D341Med (cell line): ENCODE results near the gene HMGN2.
A peak's percentile ranks its signal among the peaks of the same experiment; 100 is the strongest.

Source experiments
- DNase-seq: peaks from one replicate; pipeline ENCODE4 v3.0.0; 2012; ENCODE audit warnings: low spot score

HMGN2 gene

GRCh38 chr1:26472320-26472900, at the start of gene HMGN2:
Gene HMGN2, plus strand, starts transcription at chr1:26472440. Its CDS starts 173 bp downstream, at chr1:26472613.
- DNase-seq, result peak; percentile 87

- no peak for DNase-seq
Measured at GRCh38 chr1:26429721-26430120, 42.5 kb upstream of the HMGN2 start.

DNA sequence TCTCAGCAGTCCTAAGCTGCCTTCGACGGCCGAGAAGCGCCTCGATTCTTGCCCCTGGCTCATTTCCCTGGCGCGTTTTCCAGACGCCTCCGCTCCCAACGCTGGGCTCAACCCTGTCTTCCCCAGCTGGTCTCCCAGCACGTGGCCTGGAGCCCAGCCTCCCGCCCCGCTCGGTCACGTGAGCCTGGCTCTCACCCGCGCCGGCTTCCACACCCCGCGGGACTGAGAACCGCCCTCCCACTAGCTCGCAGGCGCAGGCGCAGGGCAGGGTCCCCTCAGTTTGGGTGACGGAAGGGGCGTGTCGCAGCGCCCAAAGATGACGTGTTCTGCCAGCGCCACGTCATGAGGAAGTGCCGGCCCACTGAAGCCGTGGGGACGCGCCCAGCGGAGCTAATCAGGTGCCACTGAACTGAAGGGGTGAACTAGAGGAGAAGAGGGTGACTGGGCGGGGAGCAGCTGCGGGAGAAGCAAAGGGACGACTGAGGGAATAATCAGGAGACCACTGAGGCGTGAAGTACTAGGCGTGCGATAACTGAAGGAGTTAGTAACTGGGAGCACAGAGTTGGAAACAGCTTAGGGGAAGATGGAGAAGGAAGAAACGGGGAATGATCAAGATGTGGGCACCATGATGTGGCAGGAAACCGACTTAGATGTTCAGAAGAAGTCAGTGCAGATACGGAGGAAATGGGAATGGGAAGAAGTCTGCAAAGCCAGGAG, 40.1 kb upstream of the HMGN2 start, which contains the start of gene DHDDS:
Gene DHDDS (plus strand): TSS at position 343 of the 717 bp plus-strand sequence. CDS start 625 bp downstream, outside the sequence.
- peak; percentile 98 for DNase-seq

DNA sequence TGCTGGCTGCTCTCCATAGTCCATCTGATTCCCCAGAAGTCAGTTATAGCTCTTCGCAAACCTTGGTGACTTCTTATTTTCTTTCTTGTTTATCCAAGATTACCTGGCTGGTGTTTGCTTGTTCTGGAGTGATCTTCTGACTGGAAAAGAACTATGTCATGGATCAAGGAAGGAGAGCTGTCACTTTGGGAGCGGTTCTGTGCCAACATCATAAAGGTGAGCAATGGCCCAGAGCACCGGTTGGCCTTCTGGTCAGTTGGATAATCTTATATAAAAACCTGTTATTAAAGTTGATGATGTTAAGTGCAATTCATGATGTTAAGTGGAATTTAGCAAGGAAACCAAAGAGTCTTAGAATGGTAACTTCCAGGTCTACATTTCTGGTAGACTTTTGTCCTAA, 39.4 kb upstream of the HMGN2 start:
- no peak for DNase-seq

DNA sequence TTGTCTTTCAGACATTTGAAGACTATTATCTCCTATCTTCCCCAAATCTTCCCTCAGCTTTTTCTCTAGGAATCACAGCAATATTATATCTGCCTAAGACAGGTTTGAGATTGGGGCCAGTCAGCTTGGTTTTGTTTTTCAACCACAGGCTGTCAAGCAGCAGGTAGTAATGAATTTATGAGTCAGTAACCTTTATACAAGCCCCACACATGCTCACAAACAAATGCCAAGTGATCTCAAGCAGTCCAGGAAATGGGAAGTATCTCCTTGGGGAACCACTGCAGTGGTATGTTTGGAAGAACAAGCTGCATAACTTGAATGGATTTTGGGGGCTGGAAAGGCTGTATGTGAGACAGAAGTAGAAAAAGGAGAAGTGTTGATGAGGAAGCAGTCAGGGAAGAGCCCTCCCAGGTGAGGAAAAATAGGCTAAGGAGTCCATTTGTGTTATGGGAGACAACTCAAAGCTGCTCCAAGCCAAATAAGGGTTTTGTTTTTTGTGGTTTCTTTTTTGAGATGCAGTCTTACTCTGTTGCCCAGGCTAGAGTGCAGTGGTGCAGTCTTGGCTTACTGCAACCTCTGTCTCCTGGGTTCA, 38.0 kb upstream of the HMGN2 start:
- DNase-seq, result no peak

- DNase-seq, result no peak
Measured at GRCh38 chr1:26438041-26438440, 34.2 kb upstream of the HMGN2 start.

GRCh38 chr1:26440259-26440658, 32.0 kb upstream of the HMGN2 start:
- DNase-seq, result no peak

DNA sequence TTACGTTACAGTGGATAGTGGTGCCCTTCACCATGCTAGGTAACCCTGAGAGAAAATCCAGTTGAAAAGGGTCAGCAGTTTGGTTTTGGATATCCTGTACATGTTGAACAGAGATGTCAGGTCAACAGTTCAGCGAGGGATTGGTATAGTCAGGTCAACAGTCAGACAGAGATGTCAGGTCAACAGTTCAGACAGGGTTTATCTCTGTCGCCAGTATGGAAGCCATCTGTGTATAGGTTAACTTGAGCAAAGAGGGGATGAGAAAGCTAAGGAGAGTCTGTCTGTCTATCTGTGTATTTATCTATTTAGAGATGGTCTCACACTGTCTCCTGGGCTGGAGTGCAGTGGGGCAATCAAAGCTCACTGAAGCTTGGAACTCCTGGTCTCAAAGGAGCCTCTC, 22.4 kb upstream of the HMGN2 start:
- DNase-seq, result no peak

DNA sequence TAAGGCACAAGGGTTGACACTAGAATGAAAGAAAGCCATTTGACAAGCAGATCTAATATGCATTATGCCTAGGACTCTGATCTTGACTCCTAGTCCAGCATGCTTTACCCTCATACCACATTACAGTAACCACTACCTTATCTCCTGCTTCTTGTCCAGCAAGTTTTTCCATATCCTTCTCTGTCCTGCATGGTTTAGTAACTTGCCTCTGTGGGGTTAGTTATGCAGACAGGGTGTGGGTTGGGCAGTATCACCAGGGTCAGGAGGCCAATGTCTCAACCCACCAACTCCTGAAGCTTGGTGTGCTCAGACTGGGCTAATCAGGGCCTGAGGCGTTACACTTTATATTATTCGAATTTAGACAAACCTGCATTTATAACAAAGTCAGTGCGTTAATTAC, 21.3 kb upstream of the HMGN2 start:
- no peak for DNase-seq

GRCh38 chr1:26452459-26453183, 19.6 kb upstream of the HMGN2 start:
- no peak for DNase-seq

DNA sequence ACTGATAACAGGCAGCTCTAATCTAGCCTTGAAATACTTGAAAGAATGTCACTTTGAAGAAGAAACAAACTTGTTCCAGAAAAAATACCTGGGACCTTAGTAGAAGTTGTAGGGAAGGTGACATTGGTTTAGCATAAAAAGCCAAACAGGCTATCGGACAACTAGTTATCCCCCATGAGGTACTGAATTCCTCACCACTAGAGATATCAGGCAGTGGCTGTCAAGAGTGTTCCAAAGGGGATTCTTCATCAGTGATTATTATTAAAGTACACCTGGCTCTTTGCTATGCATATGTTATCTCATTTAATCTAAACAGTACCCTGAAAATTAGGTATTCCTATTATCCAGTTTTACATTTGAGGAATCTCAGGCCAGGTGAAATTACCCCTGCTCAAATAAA, 13.1 kb upstream of the HMGN2 start:
- no peak for DNase-seq

GRCh38 chr1:26459573-26460031, 12.6 kb upstream of the HMGN2 start:
- DNase-seq, result no peak

- DNase-seq, result no peak
Measured at GRCh38 chr1:26468911-26469310, 3.3 kb upstream of the HMGN2 start.

- DNase-seq, result no peak
Measured at GRCh38 chr1:26469558-26469957, 2.7 kb upstream of the HMGN2 start.

GRCh38 chr1:26470878-26471497, 1.3 kb upstream of the HMGN2 start:
- DNase-seq, result no peak

DNA sequence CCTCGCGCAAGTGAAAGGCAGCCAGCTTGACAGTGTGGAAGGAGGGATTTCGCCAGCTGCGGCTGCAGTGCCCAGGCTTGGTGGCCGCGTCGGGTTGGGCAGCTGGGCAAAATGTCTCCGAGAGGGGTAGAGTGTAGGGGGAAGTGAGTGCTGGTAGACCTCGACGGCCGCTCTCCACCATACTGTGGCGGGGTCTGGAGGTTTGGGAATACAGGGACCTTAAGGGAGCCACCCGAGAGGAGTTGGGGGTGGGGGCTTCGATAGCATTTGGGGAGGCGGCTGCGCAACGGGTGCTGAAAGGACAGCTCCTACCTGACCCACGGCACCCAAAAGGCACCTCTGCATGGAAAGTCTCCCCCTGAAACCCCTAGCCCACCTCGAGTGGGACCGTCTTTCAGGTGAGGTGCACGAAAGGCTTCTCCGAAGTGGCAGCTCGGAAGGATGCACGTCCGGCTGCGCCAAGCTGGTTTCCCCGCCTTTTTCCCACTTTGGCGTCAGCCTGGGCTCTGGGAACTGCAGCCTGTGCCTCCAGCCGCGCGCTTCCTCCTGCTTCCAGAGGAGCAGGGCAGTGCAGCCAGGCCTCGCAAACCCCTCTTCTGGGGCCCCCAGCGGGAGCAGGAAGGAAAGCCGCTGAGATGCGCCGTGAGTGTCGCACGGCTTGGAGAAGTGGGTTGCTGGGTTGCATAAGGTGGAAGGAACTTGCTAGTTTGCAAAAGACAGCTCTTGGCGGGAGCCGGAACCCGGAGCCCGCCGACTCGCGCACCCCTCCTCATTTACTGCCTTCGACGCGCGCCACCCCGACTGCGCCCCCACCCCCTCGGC, 531 bp upstream of the HMGN2 start:
- peak; percentile 62 for DNase-seq

DNA sequence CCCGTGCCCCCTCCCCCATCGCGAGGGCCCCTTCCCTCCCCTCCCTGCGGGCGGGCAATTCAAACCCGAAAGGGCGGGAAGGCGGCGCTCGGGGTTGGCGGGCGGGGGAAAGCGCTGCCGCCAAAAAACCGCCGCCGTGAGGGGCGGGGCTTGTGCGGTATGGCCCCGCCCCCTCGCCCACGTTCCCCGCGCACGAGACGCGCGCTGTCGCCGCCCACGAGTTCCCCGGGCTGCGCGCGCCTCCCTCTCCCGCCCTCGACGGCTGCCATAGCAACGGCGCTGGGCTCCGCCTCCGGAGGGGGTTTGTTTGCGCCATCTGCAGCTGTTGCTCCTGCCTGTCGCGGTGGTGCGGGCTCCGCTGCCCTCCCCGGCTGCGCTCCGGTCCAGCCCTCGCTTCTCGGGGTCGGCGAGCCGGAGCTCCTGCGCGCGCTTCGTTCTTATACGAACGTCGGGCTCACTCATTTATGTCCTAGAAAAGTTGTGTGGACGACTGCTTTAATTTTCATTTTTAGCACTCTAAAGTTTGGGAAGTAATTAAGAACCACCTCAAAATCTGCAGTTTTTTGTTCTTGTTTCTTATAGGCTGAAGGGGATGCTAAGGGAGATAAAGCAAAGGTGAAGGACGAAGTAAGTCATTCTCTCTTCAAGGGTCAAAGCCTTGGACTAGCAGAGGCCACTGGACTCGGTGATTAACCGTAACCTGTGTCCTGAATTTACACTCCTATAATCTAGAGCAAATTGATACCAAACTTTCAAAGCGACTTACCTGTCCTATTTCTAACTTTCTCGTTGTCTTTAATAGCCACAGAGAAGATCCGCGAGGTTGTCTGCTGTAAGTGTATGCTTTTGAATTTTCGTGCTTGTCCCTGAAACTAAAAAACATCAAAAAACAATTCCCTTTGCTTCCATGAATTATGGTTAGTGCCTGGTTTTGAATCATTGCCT, 933 bp downstream of the HMGN2 start:
- peak; percentile 96 for DNase-seq

GRCh38 chr1:26474818-26475217, 2.6 kb downstream of the HMGN2 start:
- DNase-seq, result no peak

GRCh38 chr1:26475989-26476388, 3.7 kb downstream of the HMGN2 start:
- DNase-seq, result no peak

DNA sequence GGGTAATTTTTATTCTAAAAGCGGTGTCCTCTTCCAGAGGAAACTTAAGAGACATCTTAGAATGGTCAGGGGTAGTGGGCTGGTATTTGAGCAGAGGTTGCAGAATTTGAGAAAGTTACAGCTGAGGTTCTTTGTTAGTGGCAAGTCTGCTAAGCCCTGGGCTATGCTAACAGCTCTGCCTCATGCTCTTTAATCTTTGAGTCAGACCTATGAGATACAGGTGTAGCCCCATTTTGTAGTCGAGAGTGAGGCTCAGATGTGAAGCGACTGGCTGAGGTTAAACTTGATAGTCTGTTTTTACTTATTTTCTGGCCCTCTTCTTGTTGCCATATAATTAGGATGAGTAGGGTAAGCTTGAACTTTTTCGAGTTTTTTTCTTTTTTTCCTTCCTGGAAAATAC, 4.7 kb downstream of the HMGN2 start:
- no peak for DNase-seq
